H1 (cell line): ENCODE results near the gene STIM2. TPM values are rescaled to one million over a fixed set of nuclear protein-coding genes. Genes with fewer than 3 reads are reported as not detected.

ENCODE experiments used
- CTCF ChIA-PET: fragments of 300-600 bp; sonication (Branson Sonifier 250); formaldehyde crosslinking; loops from one replicate; lab custom pipeline; 2021; ENCODE audit not compliant: partially characterized antibody; lab: Charles Lee
- POLR2A ChIA-PET: fragments of 300-600 bp; sonication (Branson Sonifier 250); formaldehyde crosslinking; loops from one replicate; lab custom pipeline; 2021; ENCODE audit warnings: inconsistent platforms; ENCODE audit not compliant: partially characterized antibody; lab: Charles Lee
- DNase-seq, 2 experiments: peaks; one replicate each; pipeline versions ENCODE4 v3.0.0 to v3.0.0-alpha.2; 2010 to 2022; ENCODE audit warnings: low spot score in 2 of 2, low read depth in 1 of 2, mixed read lengths in 1 of 2
- FAIRE-seq: peaks from 2 replicates; lab custom pipeline; 2011; peaks lifted over from hg19 to GRCh38; lab: Jason Lieb, UNC
- H2AFZ ChIP-seq: 2 replicates; pipeline ENCODE4 v1.8.1; 2012; ENCODE audit warnings: low read length, inconsistent platforms
- H2AK5ac ChIP-seq: 2 replicates; pipeline ENCODE4 v1.6.1; 2013; ENCODE audit warnings: low read depth, low read length
- H2BK120ac ChIP-seq: replicated peaks from 2 replicates; pipeline ENCODE3; 2013; ENCODE audit warnings: low read depth, low read length, inconsistent platforms
- H2BK12ac ChIP-seq: 2 replicates; pipeline ENCODE4 v1.6.1; 2013; ENCODE audit warnings: low read depth, low read length
- H2BK15ac ChIP-seq: 2 replicates; pipeline ENCODE4 v1.6.1; 2013; ENCODE audit warnings: low read length
- H2BK20ac ChIP-seq: 2 replicates; pipeline ENCODE4 v1.6.1; 2013; ENCODE audit warnings: low read length
- H2BK5ac ChIP-seq: 2 replicates; pipeline ENCODE4 v1.6.1; 2013; ENCODE audit warnings: low read depth, low read length
- H3K14ac ChIP-seq: 2 replicates; pipeline ENCODE4 v1.6.1; 2013; ENCODE audit warnings: inconsistent platforms; ENCODE audit not compliant: insufficient read length
- H3K18ac ChIP-seq: 2 replicates; pipeline ENCODE4 v1.6.1; 2013; ENCODE audit warnings: low read length; ENCODE audit errors: extremely low read depth
- H3K23ac ChIP-seq: 2 replicates; pipeline ENCODE4 v1.6.1; 2013; ENCODE audit warnings: inconsistent platforms; ENCODE audit not compliant: insufficient read length
- H3K23me2 ChIP-seq: 2 replicates; pipeline ENCODE4 v1.6.1; 2013; ENCODE audit warnings: low read depth, low read length
- H3K27ac ChIP-seq: 2 replicates; pipeline ENCODE4 v1.6.1; 2011; ENCODE audit warnings: low read depth, low read length, inconsistent platforms
- H3K27me3 ChIP-seq, 4 experiments: replicated peaks in 1 of 4; 1 replicate in 1 of 4; 2 replicates in 3 of 4; pipeline versions ENCODE4 v1.6.1 to v1.8.1; 2011 to 2013; ENCODE audit warnings: low read length in 3 of 4, mild to moderate bottlenecking in 3 of 4, inconsistent platforms in 2 of 4, mixed read lengths in 2 of 4, moderate library complexity in 1 of 4; ENCODE audit not compliant: control insufficient read depth in 3 of 4, insufficient read depth in 3 of 4; ENCODE audit errors: extremely low read depth in 1 of 4
- H3K36me3 ChIP-seq, 4 experiments: 2 replicates each; pipeline versions ENCODE4 v1.6.1 to v1.8.1; 2011 to 2013; ENCODE audit warnings: mild to moderate bottlenecking in 4 of 4, low read length in 3 of 4, moderate library complexity in 2 of 4, control low read depth in 1 of 4, inconsistent platforms in 1 of 4; ENCODE audit not compliant: insufficient read depth in 4 of 4, control insufficient read depth in 2 of 4
- H3K4ac ChIP-seq: replicated peaks from 2 replicates; pipeline ENCODE3; 2013; ENCODE audit warnings: low read length, low read depth, mixed read lengths, inconsistent platforms; ENCODE audit not compliant: insufficient read length
- H3K4me1 ChIP-seq, 4 experiments: replicated peaks in 1 of 4; 1 replicate in 1 of 4; 2 replicates in 3 of 4; pipeline versions ENCODE4 v1.6.1 to v1.8.1; 2011 to 2013; ENCODE audit warnings: low read length in 3 of 4, inconsistent platforms in 2 of 4, mixed read lengths in 1 of 4; ENCODE audit not compliant: insufficient read depth in 4 of 4, control insufficient read depth in 3 of 4
- H3K4me2 ChIP-seq, 2 experiments: 2 replicates each; pipeline versions ENCODE4 v1.6.1 to v1.8.1; 2011 to 2013; ENCODE audit warnings: low read depth in 2 of 2, low read length in 2 of 2, control low read depth in 1 of 2, inconsistent platforms in 1 of 2, mild to moderate bottlenecking in 1 of 2; ENCODE audit not compliant: insufficient read depth in 1 of 2
- H3K4me3 ChIP-seq, 4 experiments: fragments of 200-600, 300-600 bp in 1 of 4; sonication (generic), shearing (Covaris generic), sonication (Bioruptor Twin) in 1 of 4; 2 replicates each; pipeline versions ENCODE4 v1.5.1 to v1.8.1; 2011 to 2016; ENCODE audit warnings: low read length in 4 of 4, low read depth in 3 of 4, control low read depth in 2 of 4, inconsistent platforms in 2 of 4, mild to moderate bottlenecking in 2 of 4, mixed read lengths in 1 of 4, moderate library complexity in 1 of 4; ENCODE audit not compliant: insufficient read depth in 2 of 4; ENCODE audit errors: extremely low read depth in 1 of 4
- H3K56ac ChIP-seq: replicated peaks from 2 replicates; pipeline ENCODE3; 2013; ENCODE audit warnings: low read depth, mild to moderate bottlenecking, mixed read lengths, low read length, inconsistent platforms; ENCODE audit not compliant: insufficient read length
- H3K79me1 ChIP-seq: 2 replicates; pipeline ENCODE4 v1.6.1; 2013; ENCODE audit warnings: low read depth, low read length, control low read depth
- H3K79me2 ChIP-seq, 2 experiments: 2 replicates each; pipeline versions ENCODE4 v1.6.1 to v1.8.1; 2012 to 2013; ENCODE audit warnings: low read length in 2 of 2, mild to moderate bottlenecking in 2 of 2, inconsistent platforms in 1 of 2; ENCODE audit not compliant: insufficient read depth in 2 of 2, control insufficient read depth in 1 of 2
- H3K9ac ChIP-seq, 4 experiments: replicated peaks in 1 of 4; 1 replicate in 1 of 4; 2 replicates in 3 of 4; pipeline versions ENCODE4 v1.6.1 to v1.8.1; 2011 to 2013; ENCODE audit warnings: low read depth in 3 of 4, low read length in 3 of 4, control low read depth in 2 of 4, mild to moderate bottlenecking in 2 of 4, moderate library complexity in 2 of 4, inconsistent platforms in 1 of 4; ENCODE audit errors: extremely low read depth in 1 of 4
- H3K9me3 ChIP-seq, 2 experiments: 2 replicates each; pipeline versions ENCODE4 v1.6.1 to v1.8.1; 2012 to 2013; ENCODE audit warnings: mild to moderate bottlenecking in 2 of 2, moderate library complexity in 2 of 2, control low read depth in 1 of 2, inconsistent platforms in 1 of 2, low read depth in 1 of 2, low read length in 1 of 2, mixed read lengths in 1 of 2; ENCODE audit not compliant: insufficient read depth in 2 of 2
- H4K20me1 ChIP-seq, 2 experiments: replicated peaks in 1 of 2; 2 replicates each; pipeline versions ENCODE3 to v1.8.1; 2011 to 2013; ENCODE audit warnings: inconsistent platforms in 2 of 2, low read length in 2 of 2, mild to moderate bottlenecking in 1 of 2; ENCODE audit not compliant: insufficient read depth in 2 of 2, control insufficient read depth in 1 of 2
- H4K5ac ChIP-seq: 2 replicates; pipeline ENCODE4 v1.6.1; 2013; ENCODE audit warnings: low read length, low read depth, mixed read lengths, inconsistent platforms; ENCODE audit not compliant: insufficient read length
- H4K8ac ChIP-seq: 2 replicates; pipeline ENCODE4 v1.8.0; 2013; ENCODE audit warnings: mild to moderate bottlenecking, moderate library complexity, low read length, inconsistent platforms; ENCODE audit not compliant: insufficient read depth; ENCODE audit errors: extremely low read depth
- H4K91ac ChIP-seq: replicated peaks from 2 replicates; pipeline ENCODE3; 2013; ENCODE audit warnings: low read length, mixed read lengths, inconsistent platforms; ENCODE audit not compliant: insufficient read length
- ASH2L ChIP-seq: fragments of 200-600, 300-600 bp; sonication (generic); IDR thresholded peaks from one replicate; pipeline ENCODE4 v1.7.1; 2017; ENCODE audit warnings: low read length
- BRCA1 ChIP-seq: IDR thresholded peaks from 2 replicates; pipeline ENCODE4 v1.6.1; 2012; ENCODE audit warnings: low read depth, low read length, improper control_type of control experiment
- CHD1 ChIP-seq: IDR thresholded peaks from 2 replicates; pipeline ENCODE4 v1.6.1; 2012; ENCODE audit warnings: low read depth, low read length, improper control_type of control experiment
- EZH2 ChIP-seq: fragments of 200-600 bp; sonication (generic); IDR thresholded peaks from 2 replicates; pipeline ENCODE4 v1.7.1; 2012; ENCODE audit warnings: low read depth, mild to moderate bottlenecking, moderate library complexity, low read length, inconsistent platforms; ENCODE audit not compliant: severe bottlenecking
- JUND ChIP-seq: IDR thresholded peaks from 2 replicates; pipeline ENCODE4 v1.6.1; 2011; ENCODE audit warnings: mild to moderate bottlenecking, improper control_type of control experiment, low read length
- KDM4A ChIP-seq: IDR thresholded peaks from one replicate; pipeline ENCODE4 v1.7.1; 2012; ENCODE audit warnings: low read depth, mild to moderate bottlenecking, moderate library complexity, low read length, inconsistent platforms; ENCODE audit not compliant: severe bottlenecking
- PHF8 ChIP-seq: fragments of 200-600 bp; sonication (generic); conservative IDR thresholded peaks from 2 replicates; pipeline ENCODE4 v1.7.1; 2012; ENCODE audit warnings: low read depth, mild to moderate bottlenecking, inconsistent platforms, low read length, moderate library complexity
- POLR2A ChIP-seq, 2 experiments: IDR thresholded peaks; 1 replicate in 1 of 2; 2 replicates in 1 of 2; pipeline ENCODE4 v1.6.1; 2011; ENCODE audit warnings: low read depth in 2 of 2, low read length in 2 of 2, mild to moderate bottlenecking in 2 of 2; ENCODE audit errors: control extremely low read depth in 1 of 2
- SAP30 ChIP-seq: fragments of 300-600 bp; sonication (generic); IDR thresholded peaks from 2 replicates; pipeline ENCODE4 v1.7.1; 2012; ENCODE audit warnings: low read length, moderate library complexity, mild to moderate bottlenecking, inconsistent platforms; ENCODE audit not compliant: insufficient read depth, insufficient replicate concordance
- TAF1 ChIP-seq: IDR thresholded peaks from 2 replicates; pipeline ENCODE4 v1.6.1; 2011; ENCODE audit warnings: mild to moderate bottlenecking, low read depth, low read length
- WGBS, 2 experiments: shearing (Covaris generic) in 1 of 2; methylation state at CpG; one replicate each; pipeline versions ENCODE4 v1.1.6 to v1.1.7; 2013 to 2015; ENCODE audit warnings: low lambda C conversion rate in 2 of 2, mixed read lengths in 2 of 2, inconsistent platforms in 1 of 2, low coverage in 1 of 2, missing lambda C conversion rate in 1 of 2; ENCODE audit not compliant: insufficient replicate concordance in 2 of 2, insufficient coverage in 1 of 2, insufficient read length in 1 of 2; ENCODE audit errors: extremely low coverage in 1 of 2, missing lambda C conversion rate in 1 of 2; 5-methylcytosine and 5-hydroxymethylcytosine counted together
- polyA plus RNA-seq, 7 experiments: library from polyadenylated mRNA; depleted of rRNA in 3 of 7; stranded (reverse) in 5 of 7; unstranded in 2 of 7; fragments of >200 nt in 5 of 7; fragments of 200-250 nt in 2 of 7; gene quantifications; 1 replicate in 5 of 7; 2 replicates in 1 of 7; 4 replicates in 1 of 7; pipeline versions ENCODE4 v1.2.1 to v1.2.3, GENCODE V29; 2011 to 2013; ENCODE audit warnings: missing spikeins in 2 of 7, mixed read lengths in 2 of 7
- total RNA-seq: library from RNA; stranded (reverse); fragmentation: NEBNext Ultra II Directional; extraction: Animal tissue kit (Norgen Biotek cat#: 25700); gene quantifications from 2 replicates; pipeline ENCODE4 v1.2.1, GENCODE V29; 2021
- TF ChIP-seq, protein P1 (sequence below): IDR thresholded peaks from 2 replicates; pipeline ENCODE4 v1.6.1; 2012; ENCODE audit warnings: inconsistent platforms

STIM2 gene
- total and polyA plus RNA-seq, 2 of the 8 experiments (the other 6 are each of a cell fraction or from before 2014, with no cell fraction given): 22.9 to 23.0 TPM

DNA sequence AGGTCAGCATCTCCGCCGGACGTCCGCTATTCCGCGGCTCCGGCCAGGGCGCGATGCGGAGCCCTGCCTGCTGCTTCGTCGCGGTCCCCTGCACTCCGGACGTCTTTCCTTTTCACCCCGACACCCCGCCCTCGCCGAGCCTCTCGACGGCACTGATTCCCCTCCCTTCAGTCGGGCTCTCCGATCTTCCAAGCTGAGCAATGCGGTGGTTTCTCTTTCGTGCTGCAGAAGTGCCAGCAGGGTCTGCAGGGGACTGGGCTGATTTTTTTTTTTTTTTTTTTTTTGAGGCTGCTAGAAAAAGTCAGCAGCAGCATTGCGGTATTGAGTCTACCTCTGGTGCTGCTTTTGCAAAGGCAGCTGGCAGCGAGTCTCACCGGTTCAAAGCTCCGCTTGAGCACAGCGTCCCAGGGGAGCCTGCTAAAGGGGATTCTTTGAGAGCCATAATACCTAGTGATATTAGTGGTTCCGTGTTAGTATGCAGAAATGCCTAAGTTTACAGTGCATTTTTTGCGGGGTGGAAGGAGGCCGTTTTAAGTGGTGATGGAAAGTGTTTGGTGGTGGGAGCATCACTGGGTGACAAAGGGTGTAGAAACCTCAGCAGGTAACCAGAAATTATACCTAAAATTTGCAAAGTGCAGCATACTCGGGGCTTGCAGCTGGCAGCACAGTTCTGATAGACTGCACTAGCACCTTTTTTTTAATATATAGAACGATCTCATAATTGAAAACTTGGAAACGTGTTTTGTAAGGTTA, 969 bp downstream of the STIM2 start:
- peaks cover 23% of the 10 kb centered on the region for H3K23me2 ChIP-seq
- peak overlapping the region; percentile 21; the same call in 1 of the 2 replicates for H3K18ac ChIP-seq
- ChIA-PET CTCF (interaction anchor here (0.6 to 1.1 kb wide), 6 partner anchors 37 to 915 kb away, joined by 3 to 4 read pairs (median 4); no protein-coding TSS in a partner anchor), POLR2A (interaction anchor here (0.6 to 1.5 kb wide), 6 partner anchors 12 to 836 kb away, joined by 3 to 5 read pairs (median 4); partner anchors contain the start of gene TBC1D19)
- no peak overlapping the region for H2BK15ac ChIP-seq
- H4K8ac ChIP-seq: no peak overlapping the region
- peaks cover 2 to 14% (median 11%) of the 10 kb centered on the region in 4 experiments for H3K4me1 ChIP-seq
- H2BK20ac ChIP-seq: no peak overlapping the region
- H3K27ac ChIP-seq: no peak overlapping the region
- H3K36me3 ChIP-seq: no peaks in the 10 kb centered on the region
- H2AFZ ChIP-seq: peak overlapping the region; percentile 43; the same call in 1 of the 2 replicates
- no peak overlapping the region for H2BK120ac ChIP-seq
- peak overlapping the region; percentile 30 to 89 (median 44); a peak in 4 of 7 replicates for H3K9ac ChIP-seq
- peaks cover 0 to 37% of the 10 kb centered on the region in 2 experiments; a peak in 2 of 4 replicates for H3K79me2 ChIP-seq
- H3K27me3 ChIP-seq: no peaks in the 10 kb centered on the region; a peak in 1 of 7 replicates
- no peak overlapping the region for H4K5ac ChIP-seq
- no peak overlapping the region for H2AK5ac ChIP-seq
- H4K91ac ChIP-seq: no peak overlapping the region
- no peak overlapping the region for H3K23ac ChIP-seq
- peak in 1 of 2 experiments; percentile 70 for DNase-seq
- no peak overlapping the region for H2BK12ac ChIP-seq
- H3K14ac ChIP-seq: no peak overlapping the region
- peak overlapping the region; percentile 82 to 89 for H3K4me2 ChIP-seq
- FAIRE-seq: no peak
- 4% methylated on average over 21 of the region's 36 CpGs; no CpG with 5 or more reads in 1 of the 2 experiments for WGBS, 2 experiments
- peak overlapping the region; percentile 63 to 88 (median 78) for H3K4me3 ChIP-seq
- no peak overlapping the region for H3K56ac ChIP-seq
- no peak overlapping the region for H2BK5ac ChIP-seq
- H3K9me3 ChIP-seq: no peaks in the 10 kb centered on the region
- H3K4ac ChIP-seq: peak overlapping the region; percentile 19
- peaks cover 2 to 5% of the 10 kb centered on the region in 2 experiments for H4K20me1 ChIP-seq
- no peaks in the 10 kb centered on the region for H3K79me1 ChIP-seq
- TF ChIP-seq KDM4A (peak; percentile 29), POLR2A (IDR thresholded peaks at IDR 0.05; ENCODE audit: control extremely low read depth in 1 of 2, low read depth in 2 of 2, low read length in 2 of 2) (no peak), BRCA1 (no peak), EZH2 (no peak), JUND (no peak), SAP30 (peak; percentile 46), ASH2L (peak; percentile 81), PHF8 (no peak), CHD1 (no peak), TAF1 (peak; percentile 36; the same call in 1 of the 2 replicates)
- TF ChIP-seq, protein P1, sequence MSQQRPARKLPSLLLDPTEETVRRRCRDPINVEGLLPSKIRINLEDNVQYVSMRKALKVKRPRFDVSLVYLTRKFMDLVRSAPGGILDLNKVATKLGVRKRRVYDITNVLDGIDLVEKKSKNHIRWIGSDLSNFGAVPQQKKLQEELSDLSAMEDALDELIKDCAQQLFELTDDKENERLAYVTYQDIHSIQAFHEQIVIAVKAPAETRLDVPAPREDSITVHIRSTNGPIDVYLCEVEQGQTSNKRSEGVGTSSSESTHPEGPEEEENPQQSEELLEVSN: peak; percentile 23; the same call in 1 of the 2 replicates
